Inflammatory macrophage (primary cell): Measurements from ENCODE around the gene GNA12.
"Not testable (repeated sequence)": the region's sequence is repeated elsewhere in the genome, so short reads cannot be mapped to it uniquely, and the experiment has no call there.

ENCODE experiments used
- DNase-seq, 2 donors: peaks; one replicate each; pipeline ENCODE4 v3.0.0-alpha.2; 2020 to 2022

The GNA12 gene

DNA sequence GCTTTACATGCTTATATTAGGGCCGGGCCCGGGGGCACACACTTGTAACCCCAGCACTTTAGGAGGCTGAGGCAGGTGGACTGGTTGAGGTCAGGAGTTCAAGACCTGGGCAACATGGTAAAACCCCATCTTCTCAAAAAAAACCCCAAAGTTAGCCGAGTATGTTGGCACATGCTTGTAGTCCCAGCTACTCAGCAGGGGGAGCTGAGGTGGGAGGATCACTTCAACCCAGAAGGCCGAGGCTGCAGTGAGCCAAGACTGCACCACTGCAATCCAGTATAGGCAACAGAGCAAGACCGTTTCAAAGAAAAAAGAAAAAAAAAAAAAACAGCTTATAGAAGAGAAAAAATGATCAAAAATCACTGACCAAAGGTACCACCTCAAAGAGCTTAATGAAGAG is 93.0 kb downstream of the GNA12 start:
- no peak for DNase-seq

DNA sequence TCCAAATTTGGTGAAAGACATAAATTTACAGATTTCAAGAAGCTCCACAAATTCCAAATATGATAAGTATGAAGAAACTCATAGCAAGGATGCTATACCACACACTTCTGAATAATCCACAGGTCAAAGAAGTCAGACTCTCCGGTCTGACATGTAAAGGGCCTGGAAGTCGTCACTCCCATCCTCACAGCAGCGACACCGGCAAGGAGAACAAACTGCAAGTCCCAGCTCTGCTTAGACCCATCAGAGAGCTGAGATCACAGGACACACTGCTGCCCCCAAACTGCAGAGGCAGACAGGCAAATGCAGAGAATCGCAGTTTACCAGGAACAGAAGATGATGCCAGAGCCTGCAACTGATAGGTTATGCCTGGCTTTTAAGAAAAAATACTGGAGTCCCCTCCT is 94.1 kb downstream of the GNA12 start:
- no peak for DNase-seq

DNA sequence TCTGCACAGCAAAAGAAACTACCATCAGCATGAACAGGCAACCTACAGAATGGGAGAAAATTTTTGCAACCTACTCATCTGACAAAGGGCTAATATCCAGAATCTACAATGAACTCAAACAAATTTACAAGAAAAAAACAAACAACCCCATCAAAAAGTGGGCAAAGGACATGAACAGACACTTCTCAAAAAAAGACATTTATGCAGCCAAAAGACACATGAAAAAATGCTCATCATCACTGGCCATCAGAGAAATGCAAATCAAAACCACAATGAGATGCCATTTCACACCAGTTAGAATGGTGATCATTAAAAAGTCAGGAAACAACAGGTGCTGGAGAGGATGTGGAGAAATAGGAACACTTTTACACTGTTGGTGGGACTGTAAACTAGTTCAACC is 95.4 kb downstream of the GNA12 start:
- not testable (repeated sequence) for DNase-seq

DNA sequence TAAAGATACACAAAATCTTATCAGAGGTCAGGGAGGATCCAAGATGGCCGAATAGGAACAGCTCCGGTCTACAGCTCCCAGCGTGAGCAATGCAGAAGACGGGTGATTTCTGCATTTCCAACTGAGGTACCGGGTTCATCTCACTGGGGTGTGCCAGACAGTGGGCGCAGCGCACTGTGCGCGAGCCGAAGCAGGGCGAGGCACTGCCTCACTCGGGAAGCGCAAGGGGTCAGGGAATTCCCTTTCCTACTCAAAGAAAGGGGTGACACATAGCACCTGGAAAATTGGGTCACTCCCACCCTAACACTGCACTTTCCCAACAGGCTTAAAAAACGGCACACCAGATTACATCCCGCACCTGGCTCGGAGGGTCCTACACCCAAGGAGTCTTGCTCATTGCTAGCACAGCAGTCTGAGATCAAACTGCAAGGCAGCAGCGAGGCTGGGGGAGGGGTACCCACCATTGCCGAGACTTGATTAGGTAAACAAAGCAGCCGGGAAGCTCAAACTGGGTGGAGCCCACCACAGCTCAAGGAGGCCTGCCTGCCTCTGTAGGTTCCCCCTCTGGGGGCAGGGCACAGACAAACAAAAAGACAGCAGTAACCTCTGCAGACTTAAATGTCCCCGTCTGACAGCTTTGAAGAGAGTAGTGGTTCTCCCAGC is 100.5 kb downstream of the GNA12 start:
- not testable (repeated sequence) for DNase-seq

DNA sequence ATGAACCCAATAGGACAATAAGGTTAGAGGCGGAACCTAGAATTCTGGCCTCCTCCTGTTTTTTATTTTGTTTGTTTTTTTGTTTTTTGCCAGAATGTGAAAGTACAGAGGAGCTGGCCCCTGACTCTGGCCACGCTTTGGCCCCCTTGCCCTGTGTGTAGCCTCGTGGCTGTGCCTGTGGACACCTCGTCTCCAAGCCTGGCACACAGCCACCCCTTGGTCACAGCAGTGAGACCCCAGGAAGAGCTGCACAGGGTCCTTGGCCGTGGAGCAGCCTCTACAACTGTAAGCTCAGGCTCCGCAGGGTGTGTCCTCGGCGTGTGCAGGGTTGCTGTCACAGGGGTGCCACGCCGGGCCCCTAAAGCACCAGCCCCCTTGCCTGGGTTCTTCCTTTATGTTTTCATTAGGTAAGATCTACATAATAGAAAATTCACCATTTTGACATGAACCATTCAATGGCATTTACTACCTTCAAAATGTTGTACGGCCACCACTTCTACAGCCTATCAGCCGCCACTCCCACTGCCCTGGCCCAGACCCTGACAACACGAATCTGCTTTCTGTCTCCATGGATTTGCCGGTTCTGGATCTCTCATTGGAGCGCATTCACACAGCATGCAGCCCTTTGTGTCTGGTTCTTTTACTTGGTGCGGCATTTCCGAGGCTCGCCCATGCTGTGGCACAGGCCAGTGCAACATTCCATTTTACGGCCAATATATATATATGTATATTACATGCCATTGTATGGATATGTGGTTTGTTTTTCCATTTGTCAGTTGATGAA is 105.2 kb downstream of the GNA12 start:
- DNase-seq, result no peak

DNA sequence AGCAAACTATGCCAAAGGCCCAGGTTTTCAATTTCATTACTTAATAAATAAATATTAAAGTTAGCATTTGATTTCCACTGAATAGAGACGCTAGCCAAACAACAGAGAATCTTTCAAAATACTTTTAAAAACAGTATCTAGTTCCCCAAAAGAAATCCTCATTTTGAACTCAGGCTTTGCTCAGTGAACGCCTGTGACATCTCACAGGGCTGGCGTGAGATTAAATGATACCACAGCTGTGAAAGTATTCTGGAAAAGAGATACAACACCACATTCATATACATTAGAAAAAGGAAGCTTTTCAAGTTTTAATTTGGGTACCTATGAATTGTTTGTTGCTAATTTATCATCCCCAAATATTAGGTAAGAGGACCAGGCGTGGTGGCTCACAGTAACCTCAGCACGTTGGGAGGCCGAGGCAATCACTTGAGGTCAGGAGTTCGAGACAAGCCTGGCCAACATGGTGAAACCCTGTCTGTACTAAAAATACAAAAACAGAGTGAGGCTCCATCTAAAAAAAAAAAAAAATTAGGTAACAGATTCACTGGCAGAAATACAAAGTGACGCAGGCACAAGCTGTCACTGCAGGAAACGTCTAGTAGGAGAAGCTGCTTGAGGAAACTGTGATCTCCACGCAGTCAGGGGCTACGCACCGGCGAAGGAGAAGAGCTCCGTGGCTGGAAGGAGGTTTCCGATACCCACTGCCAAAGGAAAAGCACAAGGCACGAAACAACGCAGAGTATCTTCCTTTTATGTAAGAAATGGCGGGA is 106.2 kb downstream of the GNA12 start:
- DNase-seq, result peak; percentile 74 to 76

DNA sequence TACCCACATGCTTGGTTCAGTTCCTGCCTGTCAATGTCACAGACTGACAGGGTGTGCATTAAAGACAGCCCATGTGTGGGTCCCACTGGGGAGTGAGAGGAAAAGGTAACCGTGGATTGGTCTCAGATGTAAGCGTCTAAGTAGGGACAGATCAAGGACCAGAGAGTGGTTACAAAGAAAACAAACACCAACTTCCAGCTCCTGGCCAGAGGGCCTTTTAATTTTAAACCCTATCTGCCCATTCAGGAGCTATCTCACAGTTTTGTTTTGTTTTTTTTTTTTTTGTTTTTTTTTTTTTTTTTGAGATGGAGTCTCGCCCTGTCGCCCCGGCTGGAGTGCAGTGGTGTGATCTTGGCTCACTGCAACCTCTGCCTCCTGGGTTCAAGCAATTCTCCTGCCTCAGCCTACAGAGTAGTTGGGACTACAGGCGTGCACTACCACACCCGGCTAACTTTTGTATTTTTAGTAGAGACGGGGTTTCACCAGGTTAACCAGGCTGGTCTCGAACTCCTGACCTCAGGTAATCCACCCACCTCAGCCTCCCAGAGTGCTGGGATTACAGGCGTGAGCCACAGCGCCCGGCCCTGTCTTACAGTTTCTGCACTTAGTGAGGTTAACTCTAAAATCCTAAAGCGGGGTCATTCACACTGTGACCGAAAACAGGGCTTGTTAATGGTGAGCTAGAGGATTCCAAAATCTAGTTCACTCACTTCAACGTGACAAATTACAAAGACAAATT is 106.9 kb downstream of the GNA12 start:
- not testable (repeated sequence) for DNase-seq

DNA sequence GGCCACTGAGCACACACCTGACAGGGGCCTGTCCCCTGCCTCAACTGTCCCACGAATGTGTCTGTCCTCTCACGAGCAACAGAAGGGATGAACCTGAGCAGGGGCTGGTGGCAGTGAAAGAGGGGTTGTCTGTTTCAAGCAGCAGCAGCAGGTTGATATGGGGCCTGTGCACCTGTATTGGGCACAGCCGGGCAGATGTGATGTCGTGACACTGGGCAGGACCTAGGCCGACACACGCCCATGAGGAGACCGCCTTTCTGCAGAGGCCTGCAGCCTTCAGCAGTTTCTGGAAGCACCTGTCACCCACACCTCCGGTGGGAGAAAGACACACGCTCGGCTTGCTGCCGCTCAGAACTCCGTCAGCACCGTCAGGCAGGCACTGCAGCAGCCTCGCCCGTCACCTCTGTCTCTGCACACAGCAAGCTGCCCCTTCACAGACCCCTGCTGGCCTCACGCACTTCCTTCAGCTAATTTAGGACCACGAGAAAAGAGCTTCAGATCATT is 107.6 kb downstream of the GNA12 start:
- no peak for DNase-seq

DNA sequence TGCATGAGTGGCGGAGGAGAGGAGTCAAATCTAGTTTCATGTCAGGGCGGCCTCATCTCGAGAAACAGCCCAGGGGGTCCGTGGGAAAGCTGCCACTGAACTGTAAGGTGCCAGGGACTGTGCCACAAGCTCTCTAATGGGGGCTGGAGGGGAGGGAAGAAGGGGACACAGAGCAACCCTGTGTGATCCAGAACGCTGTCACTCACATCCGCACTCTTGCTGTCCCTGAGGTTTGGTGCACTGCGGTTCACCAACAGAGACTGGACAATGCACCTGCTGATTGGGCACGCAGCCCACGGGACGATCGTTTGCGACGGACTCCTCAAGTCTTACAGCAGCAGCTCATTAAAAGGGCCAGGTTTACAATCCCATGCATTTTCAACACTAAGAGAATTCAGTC is 108.4 kb downstream of the GNA12 start:
- no peak for DNase-seq

DNA sequence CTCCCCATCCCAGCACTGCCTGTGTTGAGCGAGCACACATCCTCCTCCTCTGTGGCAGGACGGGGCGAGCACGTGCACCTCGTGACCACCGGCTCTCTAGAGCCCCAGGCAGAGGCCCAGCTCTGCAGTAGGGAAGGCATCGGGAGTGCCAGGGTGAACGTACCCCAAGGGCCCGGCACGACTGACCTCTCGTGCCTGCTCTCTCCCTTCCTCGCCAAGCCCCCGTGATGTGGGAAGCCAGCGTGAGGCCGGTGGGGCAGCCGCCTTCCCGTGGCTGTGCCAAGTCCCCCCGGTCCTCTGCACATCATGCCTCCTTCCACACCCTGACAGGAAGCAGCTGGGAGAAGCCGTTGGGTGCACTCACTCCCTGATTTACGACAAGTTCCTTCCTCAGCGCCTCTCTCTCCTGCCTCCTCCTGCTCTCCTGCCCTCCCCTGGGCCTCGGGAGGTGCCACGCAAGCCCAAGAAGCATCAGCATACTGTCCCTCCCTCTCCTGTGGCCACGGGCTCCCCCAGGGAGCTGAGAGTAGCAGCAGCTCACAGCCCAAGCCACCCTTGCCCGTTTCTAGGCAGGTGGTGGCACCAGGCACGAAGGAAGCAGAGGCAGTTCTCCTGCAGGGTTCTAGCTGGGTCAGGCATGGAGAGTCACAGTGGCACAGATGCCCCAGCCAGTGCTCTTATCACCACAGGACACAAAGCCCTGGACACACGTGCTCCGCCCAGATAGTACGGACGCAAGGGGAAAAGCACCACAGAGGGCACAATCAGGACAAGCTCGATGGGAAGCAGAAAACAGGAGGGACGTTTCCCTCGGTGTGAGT is 109.1 kb downstream of the GNA12 start:
- DNase-seq, result peak; percentile 65 to 68

DNA sequence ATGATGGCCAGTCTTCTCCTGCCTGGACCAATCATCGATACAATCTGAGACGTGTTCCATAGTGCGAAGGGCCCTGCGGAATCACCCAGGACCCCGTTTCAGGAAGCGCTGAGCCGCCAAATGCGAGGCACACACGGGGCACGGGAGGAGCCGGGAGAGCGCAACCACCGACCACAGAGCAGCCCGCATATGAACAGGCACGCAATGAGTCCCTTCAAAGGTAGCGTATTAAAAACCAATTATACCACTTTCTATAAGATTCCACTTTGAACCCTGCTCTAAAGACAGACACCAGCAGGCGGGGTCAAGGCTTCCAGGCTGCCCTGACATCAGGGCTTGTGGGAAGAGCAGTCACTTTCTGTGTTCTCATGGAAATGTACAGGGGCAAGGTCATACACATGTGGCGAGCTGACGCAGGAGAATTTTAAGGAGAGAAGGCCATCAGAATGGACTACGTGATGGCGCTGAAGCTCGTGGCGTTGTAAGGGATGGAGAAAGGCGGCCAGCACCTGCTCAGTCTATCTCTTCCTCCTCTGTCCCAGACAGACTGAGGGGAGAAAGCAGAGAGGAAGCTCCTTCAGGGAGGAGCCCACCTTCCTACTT is 109.9 kb downstream of the GNA12 start:
- DNase-seq, result no peak

DNA sequence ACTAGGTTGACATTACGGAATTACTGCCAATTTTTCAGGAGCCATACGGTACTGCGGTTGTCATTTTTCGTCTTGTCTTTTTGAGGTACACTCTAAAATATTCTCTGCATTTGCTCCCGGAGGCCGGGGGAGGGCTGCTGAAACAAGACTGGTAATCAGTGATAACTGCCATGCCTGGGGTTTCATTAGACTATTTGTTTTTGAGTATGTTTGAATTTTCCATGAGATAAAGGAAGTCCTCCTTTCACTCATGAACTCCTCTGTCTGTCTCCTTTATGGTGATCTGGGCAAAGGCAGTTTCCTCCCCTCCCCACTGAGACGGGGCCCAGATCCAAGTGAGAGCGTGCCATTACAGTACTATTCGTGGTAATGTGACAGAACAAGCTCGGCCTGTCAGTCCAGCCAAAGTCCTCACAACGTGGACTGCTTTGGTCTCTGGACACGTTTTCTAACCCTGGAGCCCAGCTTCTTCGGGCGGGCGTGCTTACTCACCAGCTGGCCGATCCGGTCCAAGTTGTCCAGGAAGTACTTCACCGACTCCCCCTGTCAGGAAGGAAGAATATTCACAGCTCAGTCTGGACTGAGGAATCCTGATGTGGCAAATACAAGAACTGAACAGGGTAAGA is 111.0 kb downstream of the GNA12 start:
- peak in 1 of 2 donors; percentile 34 for DNase-seq

DNA sequence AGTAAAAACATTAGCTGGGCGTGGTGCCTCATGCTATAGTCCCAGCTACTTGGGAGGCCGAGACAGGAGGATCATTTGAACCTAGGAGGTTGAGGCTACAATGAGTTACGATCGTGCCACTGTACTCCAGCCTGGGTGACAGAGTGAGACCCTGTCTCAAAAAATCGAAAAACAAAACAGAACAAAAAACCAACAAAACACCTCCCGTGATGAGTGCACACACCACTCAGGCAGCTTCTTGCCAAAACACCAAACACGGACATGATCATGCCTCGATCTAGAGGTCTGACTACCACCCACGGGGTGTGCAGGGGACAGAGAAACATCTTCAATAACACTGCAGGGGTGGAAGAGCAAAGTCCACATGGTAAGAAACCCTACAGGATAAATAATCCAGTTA is 111.7 kb downstream of the GNA12 start:
- no peak for DNase-seq

DNA sequence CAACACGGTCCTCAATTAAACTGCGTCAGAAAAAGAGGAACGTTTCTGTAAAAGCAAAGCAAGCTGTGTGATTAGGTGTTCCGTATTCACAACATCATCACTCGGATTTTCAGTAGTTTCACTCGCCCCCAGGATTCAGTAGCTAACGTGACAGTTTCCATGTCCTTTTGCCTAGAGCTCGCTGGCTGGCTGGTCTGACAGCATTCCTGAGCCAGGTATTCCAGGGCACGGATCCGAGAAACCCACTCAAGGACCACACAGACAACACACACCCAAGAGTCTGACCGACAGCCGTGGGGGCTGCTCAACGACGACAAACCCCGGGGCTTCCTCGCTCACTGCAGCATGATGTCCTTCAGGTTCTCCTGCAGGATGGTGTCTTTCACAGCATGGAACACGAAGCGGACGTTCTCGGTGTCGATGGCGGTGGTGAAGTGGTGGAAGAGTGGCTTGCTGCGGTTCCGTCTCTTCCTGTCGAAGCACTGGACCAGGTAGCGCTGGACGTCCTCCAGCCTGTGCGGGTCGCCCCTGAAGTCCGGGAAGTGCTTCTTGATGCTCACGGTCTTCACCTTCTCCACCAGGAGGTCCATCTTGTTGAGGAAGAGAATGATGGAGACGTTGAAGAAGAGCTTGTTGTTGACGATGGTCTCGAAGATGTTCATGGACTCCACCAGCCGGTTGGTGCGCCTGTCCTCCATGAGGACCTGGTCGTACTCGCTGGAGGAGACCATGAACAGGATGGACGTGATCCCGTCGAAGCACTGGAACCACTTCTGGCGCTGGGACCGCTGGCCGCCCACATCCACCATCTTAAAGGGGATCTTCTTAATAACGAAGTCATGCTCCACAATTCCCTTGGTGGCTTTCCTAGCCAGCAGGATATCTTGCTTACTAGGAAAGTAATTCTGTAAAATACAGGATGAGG is 113.0 kb downstream of the GNA12 start:
- DNase-seq, result no peak

DNA sequence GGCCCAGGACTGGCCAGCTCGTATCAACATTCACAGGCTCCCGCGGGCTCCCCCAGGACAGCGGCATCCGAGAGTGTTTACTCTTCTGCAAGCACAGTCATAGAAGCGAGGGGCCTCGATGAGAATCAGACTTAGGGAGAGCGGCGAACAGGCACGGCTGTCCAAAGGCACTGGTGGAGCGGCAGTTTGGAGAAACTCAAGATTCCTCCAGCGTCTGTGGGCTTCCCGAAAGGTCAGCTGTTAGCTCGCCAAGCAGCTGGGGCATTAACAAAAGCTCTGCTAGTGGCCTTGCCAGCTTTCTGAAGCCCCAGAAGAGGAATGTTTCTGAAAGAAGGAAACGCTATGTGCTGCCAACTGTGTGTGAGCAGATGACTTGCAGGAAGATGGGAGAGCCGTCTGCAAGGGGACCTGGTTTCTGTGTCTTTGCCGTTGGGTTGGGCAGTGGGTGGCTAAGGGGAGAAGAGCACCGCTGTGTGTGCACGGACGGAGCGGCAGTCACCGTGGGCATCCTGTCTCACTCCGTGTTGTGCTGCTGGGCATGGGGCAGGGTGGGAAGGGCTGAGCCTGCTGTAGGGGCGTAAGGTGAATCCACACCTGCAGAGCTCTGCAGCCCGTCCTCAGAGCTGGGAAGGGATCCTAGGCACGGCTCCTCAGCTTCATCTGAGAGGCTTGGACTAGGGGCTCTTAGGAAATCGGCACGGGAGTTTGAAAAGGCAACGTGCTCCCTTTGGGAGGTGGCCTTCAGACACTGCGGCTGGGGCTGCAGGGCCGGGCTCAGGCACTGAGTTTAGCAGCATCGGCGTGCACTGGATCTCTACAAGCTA is 114.0 kb downstream of the GNA12 start:
- no peak for DNase-seq

DNA sequence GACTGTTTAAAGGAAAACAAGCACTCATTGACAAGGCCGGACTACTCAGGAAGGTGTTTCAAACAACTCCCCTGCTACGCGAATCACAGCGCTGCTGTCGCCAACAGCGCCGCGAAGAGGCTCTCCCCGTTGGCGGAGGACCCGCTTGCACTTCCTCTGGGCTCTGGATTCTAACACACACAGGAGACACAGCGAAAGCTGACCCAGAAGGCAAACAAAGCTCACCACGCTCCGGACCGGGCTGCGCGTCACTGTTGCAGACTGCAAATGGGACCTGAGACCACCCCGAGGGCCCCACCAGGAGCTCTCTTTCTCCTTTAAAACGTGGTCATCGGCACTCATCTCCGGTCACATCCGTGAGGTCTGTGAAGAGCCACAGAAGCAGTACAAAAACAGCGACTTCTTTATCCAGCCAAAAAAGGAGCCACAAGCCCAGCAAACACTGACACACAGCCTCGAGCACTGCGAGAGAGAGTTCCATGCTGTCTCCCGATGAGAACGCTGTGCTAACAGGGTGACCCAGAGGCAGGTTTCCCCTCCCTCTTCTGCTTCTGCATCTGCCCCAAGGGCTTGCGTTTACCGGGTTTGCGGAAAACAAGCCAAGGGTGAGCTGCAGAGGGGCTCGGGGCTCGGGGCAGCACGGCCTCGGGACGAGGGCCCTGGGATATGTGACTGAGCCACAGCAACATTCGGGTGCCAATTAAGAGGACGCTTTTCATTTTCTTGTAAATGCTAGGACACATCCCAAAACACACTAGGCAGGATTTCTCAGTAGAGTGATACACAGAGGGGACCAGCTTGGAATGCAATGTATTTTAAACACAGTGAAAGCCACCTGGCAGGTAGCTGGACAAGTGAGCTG is 114.8 kb downstream of the GNA12 start:
- peak; percentile 49 to 51 for DNase-seq

DNA sequence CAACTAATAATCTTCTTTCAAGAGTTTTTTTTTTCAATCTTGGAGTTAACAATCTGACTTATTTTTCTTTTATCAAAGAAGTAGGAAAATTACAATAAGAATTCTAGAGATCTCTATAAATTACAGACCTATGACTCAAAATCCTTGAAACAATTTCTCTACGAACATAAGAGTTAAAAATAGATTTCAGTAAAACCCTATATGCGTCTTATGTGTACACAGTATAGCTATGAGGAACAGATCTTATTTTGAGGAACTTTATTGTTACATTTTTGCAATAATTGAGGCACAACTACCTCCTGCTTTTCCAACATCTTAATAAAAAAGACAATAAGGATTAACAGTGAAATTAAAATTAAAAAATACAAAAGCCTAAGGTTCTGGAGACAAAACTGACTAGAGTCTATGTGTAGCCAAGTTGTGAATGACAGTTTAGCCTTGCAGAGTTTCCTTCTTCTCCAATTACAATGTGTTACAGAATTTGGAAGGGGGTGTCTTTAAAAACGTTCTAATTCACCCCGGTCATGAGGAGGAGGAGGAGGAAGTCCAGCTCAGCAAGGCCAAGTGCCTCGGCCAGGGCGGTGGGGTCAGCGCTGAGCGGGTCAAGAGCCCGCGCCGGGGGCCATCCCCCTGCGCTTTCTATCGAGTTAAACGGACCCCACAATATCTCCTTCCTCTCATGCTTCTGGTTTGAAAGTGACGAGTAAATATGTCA is 115.6 kb downstream of the GNA12 start:
- DNase-seq, result peak; percentile 69 to 85
